ENCODE results near the gene SYT17.

- TF ChIP-seq POLR2AphosphoS5 (IDR thresholded peaks at IDR 0.05; ENCODE audit: low read depth, low read length) (no peak), TAF1 (IDR thresholded peaks at IDR 0.05; ENCODE audit: borderline replicate concordance, insufficient read depth, low read length) (no peak)
Observed at GRCh38 chr16:19168371-19169081, 486 bp downstream of the SYT17 start.
